ENCODE measurements around the gene KCNIP4. TPM values are rescaled to one million over a fixed set of nuclear protein-coding genes. Genes with fewer than 3 reads are reported as not detected.
A peak's percentile ranks its signal among the peaks of the same experiment; 100 is the strongest.

The KCNIP4 gene
- total RNA-seq, 1 donor from 2014 or later = not detected

GRCh38 chr4:21952549-21952948 is 4.0 kb upstream of the KCNIP4 start:
- no peak for TF ChIP-seq CTCF (IDR thresholded peaks at IDR 0.05)
- ATAC-seq = no peak

GRCh38 chr4:21949073-21949457 is 493 bp upstream of the KCNIP4 start:
- H3K4me1 ChIP-seq = no peaks in the 10 kb centered on the region
- no peak overlapping the region for H3K27ac ChIP-seq
- DNase-seq (no peak), ATAC-seq (peak in 1 of 2 donors; percentile 39)
- H3K27me3 ChIP-seq (ENCODE audit: low read depth) = peaks cover 15% of the 10 kb centered on the region
- H3K9me3 ChIP-seq = no peaks in the 10 kb centered on the region
- TF ChIP-seq CTCF (IDR thresholded peaks at IDR 0.05) = no peak
- intact Hi-C loops (cut with DNase I) = no loop called here
- no peaks in the 10 kb centered on the region for H3K36me3 ChIP-seq
- peak overlapping the region; percentile 23 for H3K4me3 ChIP-seq

More at GRCh38 chr4:21952549-21952948, 4.0 kb upstream of the KCNIP4 start:
- no peaks in the 10 kb centered on the region for H3K36me3 ChIP-seq
- H3K4me3 ChIP-seq = no peak overlapping the region
- no peaks in the 10 kb centered on the region for H3K4me1 ChIP-seq
- H3K27me3 ChIP-seq (ENCODE audit: low read depth) = peaks cover 10% of the 10 kb centered on the region
- no peaks in the 10 kb centered on the region for H3K9me3 ChIP-seq
- no peak for DNase-seq
- no peak overlapping the region for H3K27ac ChIP-seq
- intact Hi-C loops (cut with DNase I) = no loop called here

DNA sequence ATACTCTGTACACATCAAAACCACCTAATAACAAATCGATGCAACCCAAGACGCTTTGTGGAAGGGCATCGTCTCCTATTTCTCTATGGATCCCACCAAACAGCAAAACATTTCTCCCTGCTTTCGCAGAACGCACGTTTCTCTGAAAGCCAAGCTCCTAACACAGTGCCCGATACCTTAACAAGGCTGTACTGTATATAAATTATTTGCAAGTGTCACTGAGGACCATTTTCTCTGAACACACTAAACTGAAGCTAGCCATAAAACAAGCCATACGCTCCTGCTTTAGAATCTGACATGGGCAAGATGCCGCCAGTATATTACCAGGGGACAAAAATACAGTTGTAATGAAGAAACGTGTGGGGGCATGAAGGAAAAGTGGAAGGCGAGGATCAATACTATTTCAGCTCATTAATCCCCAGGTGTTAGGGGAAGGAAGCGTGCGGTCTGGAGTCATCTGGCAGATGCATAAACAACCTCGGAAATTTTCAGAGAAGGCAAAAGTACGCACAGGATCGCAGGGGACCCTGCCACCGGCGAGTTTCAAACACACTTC is 703 bp downstream of the KCNIP4 start:
- no peak for DNase-seq
- H3K27me3 ChIP-seq (ENCODE audit: low read depth) = peaks cover 15% of the 10 kb centered on the region
- H3K4me3 ChIP-seq = no peak overlapping the region
- no peaks in the 10 kb centered on the region for H3K4me1 ChIP-seq
- H3K36me3 ChIP-seq = no peaks in the 10 kb centered on the region
- H3K27ac ChIP-seq = no peak overlapping the region
- TF ChIP-seq CTCF (IDR thresholded peaks at IDR 0.05) = no peak
- ATAC-seq = no peak
- H3K9me3 ChIP-seq = no peaks in the 10 kb centered on the region
- intact Hi-C loops (cut with DNase I) = no loop called here

- Histone ChIP-seq H3K4me1 (no peaks in the 10 kb centered on the region), H3K4me3 (no peak overlapping the region), H3K9me3 (no peaks in the 10 kb centered on the region), H3K27me3 (ENCODE audit: low read depth) (peaks cover 15% of the 10 kb centered on the region), H3K27ac (no peak overlapping the region), H3K36me3 (no peaks in the 10 kb centered on the region)
- intact Hi-C loops (cut with DNase I) = no loop called here
- ATAC-seq = no peak
- no peak for DNase-seq
- TF ChIP-seq CTCF (IDR thresholded peaks at IDR 0.05) = no peak
These were observed 1.7 kb downstream of the KCNIP4 start for GRCh38 chr4:21946858-21947257.

DNA sequence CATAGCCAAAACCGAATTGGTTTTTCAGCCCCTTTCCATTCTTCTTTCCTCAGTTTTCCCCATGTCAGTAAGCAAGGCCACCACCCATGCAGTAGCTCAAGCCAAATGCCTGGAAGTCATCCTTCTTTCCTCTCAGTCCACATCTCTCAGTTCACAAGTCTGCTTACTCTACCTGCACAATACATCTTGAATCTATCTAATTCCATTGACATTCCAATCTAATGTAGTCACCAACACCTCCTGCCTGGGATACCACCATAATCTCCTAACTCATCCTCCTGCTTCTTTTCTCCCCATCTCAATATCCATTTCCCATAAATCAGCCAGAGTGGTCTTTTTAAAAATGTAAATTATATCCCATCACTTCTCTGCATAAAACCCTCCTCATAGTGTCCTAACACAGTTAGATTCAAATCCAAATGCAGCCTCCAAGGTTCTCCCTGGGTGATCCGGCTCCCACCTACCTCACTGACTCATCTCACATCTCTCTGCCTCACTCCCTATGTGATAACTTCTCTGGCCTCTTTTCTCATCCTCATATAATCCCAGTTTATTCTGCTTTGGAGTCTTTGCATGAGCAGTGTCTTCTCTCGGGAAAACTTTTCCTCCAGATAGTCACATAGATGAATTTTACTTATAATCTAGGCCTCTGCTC is 26.9 kb downstream of the KCNIP4 start:
- no peak for TF ChIP-seq CTCF (IDR thresholded peaks at IDR 0.05)
- H3K27me3 ChIP-seq (ENCODE audit: low read depth) = no peaks in the 10 kb centered on the region
- no peak overlapping the region for H3K27ac ChIP-seq
- no peaks in the 10 kb centered on the region for H3K9me3 ChIP-seq
- no peak for ATAC-seq
- no peaks in the 10 kb centered on the region for H3K36me3 ChIP-seq
- H3K4me1 ChIP-seq = no peaks in the 10 kb centered on the region
- intact Hi-C loops (cut with DNase I) = no loop called here
- no peak overlapping the region for H3K4me3 ChIP-seq
- DNase-seq = no peak

Measured in lower lobe of right lung (tissue), 2 donors.